ENCODE results near the gene TAF4.

Gene TAF4

GRCh38 chr20:62012631-62013030 lies 53.0 kb downstream of the TAF4 start:
- no peak for TF ChIP-seq CTCF (IDR thresholded peaks at IDR 0.05)
- H3K4me3 ChIP-seq, result no peak overlapping the region
- no peak for DNase-seq (ENCODE audit: low spot score)

GRCh38 chr20:62011938-62012534 lies 53.6 kb downstream of the TAF4 start:
- no peak overlapping the region for H3K4me3 ChIP-seq
- H3K27ac ChIP-seq, result no peak overlapping the region
- no peak for DNase-seq (ENCODE audit: low spot score)
- no peak for TF ChIP-seq CTCF (IDR thresholded peaks at IDR 0.05)

More at GRCh38 chr20:62012631-62013030, 53.0 kb downstream of the TAF4 start:
- no peak overlapping the region for H3K27ac ChIP-seq

GRCh38 chr20:62011403-62011790 lies 54.3 kb downstream of the TAF4 start:
- TF ChIP-seq CTCF (IDR thresholded peaks at IDR 0.05), result no peak
- no peak for DNase-seq (ENCODE audit: low spot score)
- Histone ChIP-seq H3K4me3 (no peak overlapping the region), H3K27ac (no peak overlapping the region)

- Histone ChIP-seq H3K4me3 (no peak overlapping the region), H3K27ac (no peak overlapping the region)
- DNase-seq (ENCODE audit: low spot score), result no peak
- TF ChIP-seq CTCF (IDR thresholded peaks at IDR 0.05), result peak; percentile 51
Observed at GRCh38 chr20:62010551-62011402, 54.9 kb downstream of the TAF4 start.

- no peak for DNase-seq (ENCODE audit: low spot score)
- Histone ChIP-seq H3K4me3 (no peak overlapping the region), H3K27ac (no peak overlapping the region)
- no peak for TF ChIP-seq CTCF (IDR thresholded peaks at IDR 0.05)
Observed at GRCh38 chr20:62009869-62010445, 55.7 kb downstream of the TAF4 start.

- no peak for DNase-seq (ENCODE audit: low spot score)
- no peak overlapping the region for H3K27ac ChIP-seq
- H3K4me3 ChIP-seq, result no peak overlapping the region
- no peak for TF ChIP-seq CTCF (IDR thresholded peaks at IDR 0.05)
Observed at GRCh38 chr20:62009322-62009721, 56.4 kb downstream of the TAF4 start.

Data from coronary artery (tissue), 2 donors.